Tibial nerve (tissue), 3 donors: Measurements from ENCODE around the gene STRADA.

Experiments
- POLR2A ChIP-seq, 2 donors: fragments of 450-650 bp; IDR thresholded peaks; one replicate each; pipeline ENCODE4 v1.6.1; 2017; ENCODE audit warnings: antibody characterized with exemption in 2 of 2, mild to moderate bottlenecking in 2 of 2, moderate library complexity in 2 of 2
- TF ChIP-seq, protein P1 (sequence below), 5 experiments: fragments of 200-600 bp in 3 of 5; fragments of 450-650 bp in 2 of 5; sonication (generic) in 3 of 5; IDR thresholded peaks; one replicate each; pipeline ENCODE4 v1.5.1; 2016 to 2019; ENCODE audit warnings: antibody characterized with exemption in 5 of 5, mild to moderate bottlenecking in 3 of 5, moderate library complexity in 2 of 5

DNA sequence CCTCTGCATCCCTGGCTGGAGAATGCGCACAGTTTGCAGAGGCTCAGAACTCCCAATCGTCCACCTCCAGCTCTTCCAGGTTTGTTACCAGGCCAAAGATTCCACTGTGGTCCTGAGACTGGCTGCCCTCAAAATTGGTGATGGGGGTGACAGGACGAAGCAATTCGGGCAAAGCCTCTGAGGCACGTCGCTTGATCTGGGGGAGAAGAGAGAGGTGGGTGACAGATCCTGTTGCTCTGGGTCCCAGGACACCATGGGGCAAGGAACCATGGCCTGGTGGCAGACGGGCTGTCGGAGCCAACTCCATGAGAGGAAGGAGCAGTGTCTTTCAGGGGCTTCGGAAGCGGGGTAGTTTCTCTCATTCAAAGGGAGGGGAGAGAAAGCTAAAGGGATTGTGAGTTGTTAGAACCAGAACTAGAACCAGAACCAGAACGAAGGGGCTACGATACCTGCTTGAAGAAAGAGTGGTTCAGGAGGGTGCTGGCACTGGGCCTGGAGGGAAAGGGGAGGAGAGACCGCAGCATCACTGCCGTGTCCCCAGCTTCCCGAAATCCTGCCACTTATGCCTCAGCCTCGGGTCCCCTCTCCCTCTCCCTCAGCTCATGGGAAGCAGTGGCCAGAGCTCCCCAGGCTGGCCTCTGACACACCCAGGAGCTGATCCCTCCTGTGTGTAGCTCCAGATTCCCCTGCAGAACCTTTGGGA, 37.9 kb downstream of the STRADA start:
- TF ChIP-seq, protein P1, sequence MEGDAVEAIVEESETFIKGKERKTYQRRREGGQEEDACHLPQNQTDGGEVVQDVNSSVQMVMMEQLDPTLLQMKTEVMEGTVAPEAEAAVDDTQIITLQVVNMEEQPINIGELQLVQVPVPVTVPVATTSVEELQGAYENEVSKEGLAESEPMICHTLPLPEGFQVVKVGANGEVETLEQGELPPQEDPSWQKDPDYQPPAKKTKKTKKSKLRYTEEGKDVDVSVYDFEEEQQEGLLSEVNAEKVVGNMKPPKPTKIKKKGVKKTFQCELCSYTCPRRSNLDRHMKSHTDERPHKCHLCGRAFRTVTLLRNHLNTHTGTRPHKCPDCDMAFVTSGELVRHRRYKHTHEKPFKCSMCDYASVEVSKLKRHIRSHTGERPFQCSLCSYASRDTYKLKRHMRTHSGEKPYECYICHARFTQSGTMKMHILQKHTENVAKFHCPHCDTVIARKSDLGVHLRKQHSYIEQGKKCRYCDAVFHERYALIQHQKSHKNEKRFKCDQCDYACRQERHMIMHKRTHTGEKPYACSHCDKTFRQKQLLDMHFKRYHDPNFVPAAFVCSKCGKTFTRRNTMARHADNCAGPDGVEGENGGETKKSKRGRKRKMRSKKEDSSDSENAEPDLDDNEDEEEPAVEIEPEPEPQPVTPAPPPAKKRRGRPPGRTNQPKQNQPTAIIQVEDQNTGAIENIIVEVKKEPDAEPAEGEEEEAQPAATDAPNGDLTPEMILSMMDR (IDR thresholded peaks at IDR 0.05): no peak
- no peak for TF ChIP-seq POLR2A (IDR thresholded peaks at IDR 0.05)
